Effector CD4-positive, alpha-beta T cell (primary cell): ENCODE measurements around the gene TLK1.
"Not testable (repeated sequence)": the region's sequence is repeated elsewhere in the genome, so short reads cannot be mapped to it uniquely, and the experiment has no call there.

Source experiments
- DNase-seq: peaks from one replicate; pipeline ENCODE4 v3.0.0-alpha.2; 2020

TLK1 gene

GRCh38 chr2:171080607-171081006 is 80.1 kb downstream of the TLK1 start:
- DNase-seq = no peak

- DNase-seq = not testable (repeated sequence)
Measured at GRCh38 chr2:171076422-171076821, 84.3 kb downstream of the TLK1 start.

GRCh38 chr2:171072164-171072563 is 88.5 kb downstream of the TLK1 start:
- no peak for DNase-seq

- DNase-seq = no peak
Measured at GRCh38 chr2:171069286-171069956, 91.3 kb downstream of the TLK1 start.

- no peak for DNase-seq
Measured at GRCh38 chr2:171066110-171066509, 94.6 kb downstream of the TLK1 start.

- DNase-seq = no peak
Measured at GRCh38 chr2:171057575-171057974, 103.1 kb downstream of the TLK1 start.

- no peak for DNase-seq
Measured at GRCh38 chr2:171056307-171056706, 104.4 kb downstream of the TLK1 start.

GRCh38 chr2:171049691-171050090 is 111.0 kb downstream of the TLK1 start:
- no peak for DNase-seq

- no peak for DNase-seq
Measured at GRCh38 chr2:171046048-171046560, 114.6 kb downstream of the TLK1 start.

- no peak for DNase-seq
Measured at GRCh38 chr2:171044416-171044815, 116.3 kb downstream of the TLK1 start.

- no peak for DNase-seq
Measured at GRCh38 chr2:171042253-171042969, 118.3 kb downstream of the TLK1 start.

- no peak for DNase-seq
Measured at GRCh38 chr2:171036532-171036931, 124.2 kb downstream of the TLK1 start.

- no peak for DNase-seq
Measured at GRCh38 chr2:171034315-171034714, 126.4 kb downstream of the TLK1 start.

GRCh38 chr2:171025214-171025613 is 135.5 kb downstream of the TLK1 start:
- DNase-seq = no peak

GRCh38 chr2:171018522-171018921 is 142.2 kb downstream of the TLK1 start:
- no peak for DNase-seq

GRCh38 chr2:171016125-171016524 is 144.6 kb downstream of the TLK1 start:
- no peak for DNase-seq

GRCh38 chr2:171013851-171014250 is 146.8 kb downstream of the TLK1 start:
- no peak for DNase-seq

- no peak for DNase-seq
Measured at GRCh38 chr2:171009386-171009785, 151.3 kb downstream of the TLK1 start.

GRCh38 chr2:171008550-171009205 is 152.0 kb downstream of the TLK1 start:
- no peak for DNase-seq

GRCh38 chr2:171004833-171005232 is 155.9 kb downstream of the TLK1 start:
- no peak for DNase-seq

- DNase-seq = no peak
Measured at GRCh38 chr2:171004363-171004762, 156.3 kb downstream of the TLK1 start.

- no peak for DNase-seq
Measured at GRCh38 chr2:170999654-171000053, 161.0 kb downstream of the TLK1 start.

- no peak for DNase-seq
Measured at GRCh38 chr2:170997893-170998597, 162.6 kb downstream of the TLK1 start.
